Neuronal stem cell (in vitro differentiated cells): Measurements from ENCODE around the gene CSNK1A1L.

Experiments used
- DNase-seq: peaks from one replicate; pipeline ENCODE4 v3.0.0-alpha.2; 2013; ENCODE audit warnings: low spot score
- H2AFZ ChIP-seq: one replicate; pipeline ENCODE4 v1.6.1; 2013; ENCODE audit warnings: mild to moderate bottlenecking, low read length, inconsistent platforms
- H2AK5ac ChIP-seq: 2 replicates; pipeline ENCODE4 v1.6.1; 2013; ENCODE audit warnings: low read depth, mild to moderate bottlenecking, inconsistent platforms, low read length, moderate library complexity, mixed read lengths
- H2BK120ac ChIP-seq: 2 replicates; pipeline ENCODE4 v1.6.1; 2013; ENCODE audit warnings: low read depth, mild to moderate bottlenecking, inconsistent platforms, low read length, moderate library complexity, mixed read lengths
- H2BK12ac ChIP-seq: one replicate; pipeline ENCODE4 v1.6.1; 2013; ENCODE audit warnings: low read length, inconsistent platforms
- H2BK15ac ChIP-seq: 2 replicates; pipeline ENCODE4 v1.6.1; 2013; ENCODE audit warnings: mild to moderate bottlenecking, low read length, inconsistent platforms, mixed read lengths
- H2BK5ac ChIP-seq: one replicate; pipeline ENCODE4 v1.6.1; 2013; ENCODE audit warnings: inconsistent platforms, mild to moderate bottlenecking, low read length, moderate library complexity
- H3K14ac ChIP-seq: one replicate; pipeline ENCODE4 v1.6.1; 2013; ENCODE audit warnings: low read length, inconsistent platforms
- H3K18ac ChIP-seq: 2 replicates; pipeline ENCODE4 v1.6.1; 2013; ENCODE audit warnings: low read length, inconsistent platforms
- H3K23ac ChIP-seq: 2 replicates; pipeline ENCODE4 v1.6.1; 2013; ENCODE audit warnings: low read depth, mild to moderate bottlenecking, mixed read lengths, low read length, inconsistent platforms; ENCODE audit not compliant: poor library complexity
- H3K27ac ChIP-seq: replicated peaks from 3 replicates; pipeline ENCODE4 v1.5.1; 2013; ENCODE audit warnings: low read length, inconsistent platforms
- H3K27me3 ChIP-seq, 3 experiments: 2 replicates each; pipeline ENCODE4 v1.6.1; 2013; ENCODE audit warnings: low read length in 3 of 3, mild to moderate bottlenecking in 2 of 3, inconsistent platforms in 1 of 3, low read depth in 1 of 3, mixed read lengths in 1 of 3, moderate library complexity in 1 of 3; ENCODE audit not compliant: control insufficient read depth in 3 of 3, insufficient read depth in 3 of 3
- H3K36me3 ChIP-seq, 2 donors: replicated peaks in 1 of 2; 2 replicates each; pipeline ENCODE4 v1.6.1; 2013; ENCODE audit warnings: low read length in 2 of 2; ENCODE audit not compliant: control insufficient read depth in 2 of 2, insufficient read depth in 2 of 2
- H3K4ac ChIP-seq: 2 replicates; pipeline ENCODE4 v1.6.1; 2013; ENCODE audit warnings: inconsistent platforms, mild to moderate bottlenecking, low read length, moderate library complexity
- H3K4me1 ChIP-seq, 2 donors: 1 replicate in 1 of 2; 2 replicates in 1 of 2; pipeline ENCODE4 v1.6.1; 2013; ENCODE audit warnings: low read length in 2 of 2, low read depth in 1 of 2; ENCODE audit not compliant: control insufficient read depth in 2 of 2, insufficient read depth in 1 of 2
- H3K4me2 ChIP-seq: one replicate; pipeline ENCODE4 v1.6.1; 2013; ENCODE audit warnings: mild to moderate bottlenecking, low read length, inconsistent platforms; ENCODE audit not compliant: insufficient read depth, poor library complexity, severe bottlenecking
- H3K4me3 ChIP-seq, 2 donors: 2 replicates each; pipeline ENCODE4 v1.5.1; 2013; ENCODE audit warnings: low read length in 2 of 2, mild to moderate bottlenecking in 2 of 2, inconsistent platforms in 1 of 2, moderate library complexity in 1 of 2
- H3K79me1 ChIP-seq: one replicate; pipeline ENCODE4 v1.6.1; 2013; ENCODE audit warnings: low read depth, mild to moderate bottlenecking, inconsistent platforms, low read length, moderate library complexity
- H3K9ac ChIP-seq: one replicate; pipeline ENCODE4 v1.6.1; 2013; ENCODE audit warnings: mild to moderate bottlenecking, low read depth, low read length, inconsistent platforms; ENCODE audit not compliant: poor library complexity
- H3K9me3 ChIP-seq, 2 donors: replicated peaks in 1 of 2; 2 replicates each; pipeline versions ENCODE3 to v1.6.1; 2013; ENCODE audit warnings: low read length in 2 of 2, mild to moderate bottlenecking in 2 of 2, inconsistent platforms in 1 of 2, low read depth in 1 of 2, mixed read lengths in 1 of 2, moderate library complexity in 1 of 2; ENCODE audit not compliant: control insufficient read depth in 2 of 2, insufficient read depth in 1 of 2
- H4K8ac ChIP-seq: one replicate; pipeline ENCODE4 v1.6.1; 2013; ENCODE audit warnings: low read depth, mild to moderate bottlenecking, inconsistent platforms, low read length, moderate library complexity
- H4K91ac ChIP-seq: one replicate; pipeline ENCODE4 v1.6.1; 2013; ENCODE audit warnings: low read length, low read depth, mild to moderate bottlenecking, inconsistent platforms; ENCODE audit not compliant: poor library complexity
- WGBS, 2 donors: extraction: QIAGEN DNeasy Blood & Tissue Kit; methylation state at CpG; one replicate each; pipeline ENCODE4 v1.1.7; 2013; ENCODE audit warnings: missing lambda C conversion rate in 2 of 2, mixed read lengths in 1 of 2; ENCODE audit not compliant: insufficient read length in 2 of 2, insufficient replicate concordance in 1 of 2; ENCODE audit errors: extremely low coverage in 2 of 2; 5-methylcytosine and 5-hydroxymethylcytosine counted together

CSNK1A1L gene

DNA sequence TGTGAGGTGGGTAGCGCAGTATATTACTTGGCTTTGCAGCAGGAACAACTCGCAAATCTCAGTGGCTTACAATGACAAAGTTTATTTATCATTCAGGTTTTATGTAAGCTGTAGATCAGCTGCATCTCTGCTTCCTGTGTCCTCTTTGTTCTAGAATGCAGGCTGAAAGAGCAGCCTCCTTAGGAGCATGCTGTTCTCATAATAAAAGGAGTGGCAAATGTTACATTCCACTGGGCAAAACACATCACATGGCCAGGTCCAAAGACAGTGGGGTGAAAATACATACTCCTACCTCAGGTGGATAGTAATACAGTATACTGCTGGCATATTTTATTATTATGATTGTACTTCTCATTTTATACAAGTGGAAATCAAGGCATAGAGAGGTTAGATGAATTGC is 1.2 kb upstream of the CSNK1A1L start:
- DNase-seq, result no peak
- no CpG with 5 or more reads among the region's 2 CpGs for WGBS, 2 donors

DNA sequence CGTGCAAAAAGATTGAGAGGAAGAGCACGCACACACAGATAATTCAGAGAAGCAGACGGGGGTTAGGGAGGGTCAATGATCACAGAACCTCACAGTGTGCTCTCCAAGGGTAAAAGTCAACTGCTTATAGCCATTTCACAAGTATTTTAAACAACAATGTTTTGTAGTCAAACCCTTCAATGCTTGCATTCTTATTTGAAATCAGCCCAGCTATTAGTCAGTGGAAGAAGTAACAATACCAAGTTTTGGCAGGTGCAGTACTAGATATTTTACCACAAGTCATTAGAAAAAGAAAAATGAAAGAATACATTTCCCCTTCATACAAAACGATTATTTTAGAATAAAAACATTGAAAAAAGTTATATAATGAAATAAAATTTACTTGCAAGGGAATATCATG is 2.6 kb downstream of the CSNK1A1L start:
- Histone ChIP-seq H3K18ac (no peak overlapping the region), H3K79me1 (no peaks in the 10 kb centered on the region), H3K36me3 (no peaks in the 10 kb centered on the region), H2AK5ac (no peak overlapping the region), H3K4me2 (no peak overlapping the region), H3K23ac (no peak overlapping the region), H3K27me3 (no peaks in the 10 kb centered on the region), H2AFZ (no peak overlapping the region), H2BK15ac (no peak overlapping the region), H3K4me3 (no peak overlapping the region), H4K8ac (no peak overlapping the region), H3K9ac (no peak overlapping the region), H3K14ac (no peak overlapping the region), H3K9me3 (peaks cover 0 to 10% of the 10 kb centered on the region in 2 donors), H4K91ac (no peak overlapping the region), H3K4ac (no peak overlapping the region), H2BK5ac (no peak overlapping the region), H2BK120ac (no peak overlapping the region), H3K27ac (no peak overlapping the region), H2BK12ac (no peak overlapping the region), H3K4me1 (peaks cover 0 to 22% of the 10 kb centered on the region in 2 donors)
- no peak for DNase-seq
- WGBS, 2 donors, result no CpG with 5 or more reads among the region's 4 CpGs

More for the DNA sequence above, 1.2 kb upstream of the CSNK1A1L start:
- Histone ChIP-seq H3K4ac (no peak overlapping the region), H2AFZ (peak overlapping the region; percentile 70), H3K23ac (no peak overlapping the region), H4K91ac (no peak overlapping the region), H3K18ac (no peak overlapping the region), H3K4me3 (no peak overlapping the region), H3K36me3 (no peaks in the 10 kb centered on the region), H3K14ac (no peak overlapping the region), H3K27me3 (no peaks in the 10 kb centered on the region), H3K79me1 (no peaks in the 10 kb centered on the region), H2BK12ac (no peak overlapping the region), H2BK120ac (no peak overlapping the region), H4K8ac (no peak overlapping the region), H2AK5ac (no peak overlapping the region), H3K9me3 (peaks cover 0 to 10% of the 10 kb centered on the region in 2 donors), H2BK15ac (no peak overlapping the region), H3K4me2 (no peak overlapping the region), H3K4me1 (peaks cover 0 to 22% of the 10 kb centered on the region in 2 donors), H3K9ac (no peak overlapping the region), H2BK5ac (no peak overlapping the region), H3K27ac (no peak overlapping the region)

DNA sequence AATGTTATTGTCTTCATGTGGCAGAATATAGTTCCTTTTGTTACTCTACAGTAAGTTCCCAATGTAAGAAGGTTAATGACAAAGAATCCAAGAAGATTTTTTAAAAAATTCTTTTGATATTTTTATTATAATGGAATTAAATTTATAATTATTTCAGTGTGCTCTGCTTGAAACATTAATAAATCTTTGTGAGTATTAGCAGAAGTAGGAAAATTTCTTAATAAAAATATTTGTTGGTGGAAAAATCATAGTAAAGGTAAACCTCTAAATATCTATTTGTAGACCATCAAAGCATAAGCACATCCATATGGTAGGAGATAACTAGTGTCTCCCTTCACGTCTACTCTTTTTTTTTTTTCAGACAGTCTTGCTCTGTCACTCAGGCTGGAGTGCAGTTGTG is 4.3 kb downstream of the CSNK1A1L start:
- Histone ChIP-seq H3K4me1 (peaks cover 0 to 14% of the 10 kb centered on the region in 2 donors), H3K4me2 (no peak overlapping the region), H3K23ac (no peak overlapping the region), H2BK5ac (no peak overlapping the region), H3K27me3 (no peaks in the 10 kb centered on the region), H3K9me3 (peaks cover 0 to 10% of the 10 kb centered on the region in 2 donors), H3K18ac (no peak overlapping the region), H3K27ac (no peak overlapping the region), H2BK12ac (no peak overlapping the region), H4K91ac (no peak overlapping the region), H2AFZ (no peak overlapping the region), H3K36me3 (no peaks in the 10 kb centered on the region), H3K9ac (no peak overlapping the region), H4K8ac (no peak overlapping the region), H2BK15ac (no peak overlapping the region), H3K79me1 (no peaks in the 10 kb centered on the region), H2BK120ac (no peak overlapping the region), H2AK5ac (no peak overlapping the region), H3K4me3 (no peak overlapping the region), H3K4ac (no peak overlapping the region), H3K14ac (no peak overlapping the region)
- WGBS, 2 donors, result no CpG with 5 or more reads among the region's 1 CpG
- DNase-seq, result no peak

DNA sequence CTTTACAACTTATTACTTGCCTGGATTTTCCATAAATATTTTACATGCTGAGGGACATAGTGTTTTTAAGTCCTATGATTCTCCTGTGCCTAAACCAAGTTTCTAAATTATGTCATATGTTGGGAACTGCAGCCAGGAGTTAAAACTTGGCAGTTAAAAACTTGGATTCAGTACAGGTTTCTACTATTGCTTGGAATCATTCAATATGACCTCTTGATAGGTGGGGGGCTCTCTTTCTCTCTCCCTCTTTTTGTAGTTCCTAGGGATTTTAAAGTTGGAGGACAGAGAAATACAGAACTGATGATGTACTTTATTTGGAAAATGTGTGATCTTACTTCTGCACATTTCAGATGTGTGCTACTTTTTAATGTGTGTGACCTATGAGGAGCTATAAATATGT is 4.7 kb downstream of the CSNK1A1L start:
- no peaks in the 10 kb centered on the region for H3K36me3 ChIP-seq
- H3K27me3 ChIP-seq, result no peaks in the 10 kb centered on the region
- H2AK5ac ChIP-seq, result no peak overlapping the region
- H3K79me1 ChIP-seq, result no peaks in the 10 kb centered on the region
- H3K27ac ChIP-seq, result no peak overlapping the region
- H3K14ac ChIP-seq, result no peak overlapping the region
- H3K9me3 ChIP-seq, result peaks cover 0 to 10% of the 10 kb centered on the region in 2 donors
- H3K9ac ChIP-seq, result no peak overlapping the region
- no peak overlapping the region for H4K8ac ChIP-seq
- H3K4me3 ChIP-seq, result no peak overlapping the region
- no peak overlapping the region for H3K23ac ChIP-seq
- H3K4me1 ChIP-seq, result peaks cover 0 to 14% of the 10 kb centered on the region in 2 donors
- H2BK12ac ChIP-seq, result no peak overlapping the region
- no peak overlapping the region for H2BK120ac ChIP-seq
- no peak overlapping the region for H4K91ac ChIP-seq
- no peak overlapping the region for H3K4me2 ChIP-seq
- no peak overlapping the region for H2BK5ac ChIP-seq
- no peak overlapping the region for H3K18ac ChIP-seq
- no peak for DNase-seq
- H3K4ac ChIP-seq, result no peak overlapping the region
- no peak overlapping the region for H2BK15ac ChIP-seq
- H2AFZ ChIP-seq, result no peak overlapping the region
